Activated naive CD8-positive, alpha-beta T cell treated with anti-CD3 and anti-CD28 coated beads, Interleukin-2, amount 50 U/mL, for 24 hours (primary cell): Measurements from ENCODE around the gene IFT27.

Experiments used
- ATAC-seq: fragments of 150-1000 bp; cut with Tn5 transposase; one replicate; pipeline ENCODE4 v1.10.0; 2021
- DNase-seq: peaks from one replicate; pipeline ENCODE4 v3.0.0; 2021
- H3K27ac Mint-ChIP-seq: one replicate; pipeline ENCODE4 v1.8.0; 2021; ENCODE audit warnings: mild to moderate bottlenecking, mixed read lengths
- H3K27me3 Mint-ChIP-seq: one replicate; pipeline ENCODE4 v1.8.0; 2021; ENCODE audit warnings: mixed read lengths
- H3K36me3 Mint-ChIP-seq: one replicate; pipeline ENCODE4 v1.8.0; 2021; ENCODE audit warnings: low read depth, mixed read lengths
- H3K4me1 Mint-ChIP-seq: one replicate; pipeline ENCODE4 v1.8.0; 2021; ENCODE audit warnings: mixed read lengths
- H3K4me3 Mint-ChIP-seq: one replicate; pipeline ENCODE4 v1.8.0; 2021; ENCODE audit warnings: mild to moderate bottlenecking, moderate library complexity, mixed read lengths
- H3K9me3 Mint-ChIP-seq: one replicate; pipeline ENCODE4 v1.8.0; 2021; ENCODE audit warnings: mixed read lengths

The IFT27 gene

DNA sequence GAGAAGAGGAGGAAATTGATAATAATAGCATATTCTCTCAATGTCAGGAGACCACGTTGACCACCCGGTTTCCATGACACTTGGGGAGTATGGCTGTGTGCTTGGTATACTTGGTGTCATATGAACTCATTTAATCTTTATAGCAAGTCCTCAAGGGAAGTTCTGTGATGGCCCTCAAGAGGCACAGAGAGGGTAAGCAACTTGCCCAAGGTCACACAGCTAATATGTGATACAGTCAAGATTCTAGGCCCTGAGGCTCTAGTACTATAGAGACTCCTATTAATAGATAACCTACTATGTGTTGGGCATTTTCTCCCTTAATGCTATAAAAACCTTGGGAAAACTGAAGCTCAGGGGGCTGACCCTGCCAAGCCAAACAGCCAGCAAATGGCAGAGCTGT, 61.8 kb downstream of the IFT27 start:
- H3K27ac Mint-ChIP-seq: no peak overlapping the region
- H3K4me3 Mint-ChIP-seq: no peak overlapping the region
- peaks cover 18% of the 10 kb centered on the region for H3K27me3 Mint-ChIP-seq
- H3K9me3 Mint-ChIP-seq: no peaks in the 10 kb centered on the region
- DNase-seq (no peak), ATAC-seq (no peak)
- H3K4me1 Mint-ChIP-seq: no peaks in the 10 kb centered on the region
- H3K36me3 Mint-ChIP-seq: no peaks in the 10 kb centered on the region

DNA sequence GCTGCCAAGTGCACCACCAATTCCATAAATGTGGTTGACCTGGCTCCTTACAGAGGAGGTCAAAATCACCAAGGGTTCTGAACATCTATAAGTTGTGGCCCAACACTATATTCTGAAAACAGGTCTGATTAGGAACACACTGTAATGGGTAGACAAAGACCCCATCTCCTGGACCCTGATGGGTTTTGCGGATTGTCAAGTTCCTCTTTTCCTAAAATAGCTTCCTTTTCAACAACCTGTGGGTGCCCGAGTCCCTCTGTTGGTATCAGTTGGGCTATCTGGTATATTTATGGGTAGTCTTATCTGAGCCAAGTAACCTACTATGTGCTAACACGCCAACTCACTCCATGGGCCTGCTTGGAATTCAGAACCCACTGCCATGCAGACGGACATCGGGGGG, 62.5 kb downstream of the IFT27 start:
- no peaks in the 10 kb centered on the region for H3K4me1 Mint-ChIP-seq
- H3K27ac Mint-ChIP-seq: no peak overlapping the region
- no peak for DNase-seq
- no peaks in the 10 kb centered on the region for H3K36me3 Mint-ChIP-seq
- no peak overlapping the region for H3K4me3 Mint-ChIP-seq
- H3K9me3 Mint-ChIP-seq: no peaks in the 10 kb centered on the region
- peaks cover 21% of the 10 kb centered on the region for H3K27me3 Mint-ChIP-seq
- no peak for ATAC-seq
